Naive thymus-derived CD4-positive, alpha-beta T cell (primary cell): ENCODE data around the gene HSF2BP. TPM values are rescaled to one million over a fixed set of nuclear protein-coding genes. Genes with fewer than 3 reads are reported as not detected.
"Not testable (repeated sequence)": the region's sequence is repeated elsewhere in the genome, so short reads cannot be mapped to it uniquely, and the experiment has no call there.

ENCODE experiments used
- ATAC-seq: fragments of 150-1000 bp; cut with Tn5 transposase; 2 replicates; pipeline ENCODE4 v1.10.0; 2021; ENCODE audit warnings: mild to moderate bottlenecking, moderate library complexity
- CTCF ChIA-PET: fragments of 350-600 bp; sonication (Branson Sonifier 250); formaldehyde crosslinking; loops from one replicate; lab custom pipeline; 2021; ENCODE audit warnings: antibody characterized with exemption; lab: Charles Lee
- POLR2A ChIA-PET: fragments of 350-600 bp; sonication (Branson Sonifier 250); formaldehyde crosslinking; loops from one replicate; lab custom pipeline; 2021; ENCODE audit warnings: antibody characterized with exemption, inconsistent platforms; lab: Charles Lee
- DNase-seq, 9 donors: peaks; one replicate each; pipeline versions ENCODE4 v3.0.0 to v3.0.0-alpha.2; 2020 to 2022; ENCODE audit warnings: mixed read lengths in 1 of 9
- H3K27ac ChIP-seq: one replicate; pipeline ENCODE4 v1.7.0; 2013; ENCODE audit warnings: mild to moderate bottlenecking, low read depth, low read length, moderate library complexity
- H3K27me3 ChIP-seq, 2 donors: one replicate each; pipeline ENCODE4 v1.7.0; 2013; ENCODE audit warnings: low read length in 2 of 2, mild to moderate bottlenecking in 2 of 2, moderate library complexity in 2 of 2; ENCODE audit not compliant: control insufficient read depth in 2 of 2, insufficient read depth in 2 of 2
- H3K36me3 ChIP-seq, 3 experiments: 1 replicate in 2 of 3; 2 replicates in 1 of 3; pipeline ENCODE4 v1.7.0; 2013; ENCODE audit warnings: low read length in 3 of 3, mild to moderate bottlenecking in 3 of 3, moderate library complexity in 1 of 3; ENCODE audit not compliant: insufficient read depth in 3 of 3, control insufficient read depth in 2 of 3
- H3K4me1 ChIP-seq, 2 donors: one replicate each; pipeline ENCODE4 v1.7.0; 2013; ENCODE audit warnings: low read length in 2 of 2, mild to moderate bottlenecking in 2 of 2, moderate library complexity in 1 of 2; ENCODE audit not compliant: control insufficient read depth in 2 of 2, insufficient read depth in 2 of 2
- H3K4me3 ChIP-seq: 2 replicates; pipeline ENCODE4 v1.7.0; 2013; ENCODE audit warnings: mild to moderate bottlenecking, low read length
- H3K9me3 ChIP-seq, 3 experiments: 1 replicate in 2 of 3; 2 replicates in 1 of 3; pipeline ENCODE4 v1.7.0; 2013; ENCODE audit warnings: low read length in 3 of 3; ENCODE audit not compliant: control insufficient read depth in 2 of 3
- H3K27ac Mint-ChIP-seq, 9 donors: one replicate each; pipeline ENCODE4 v1.8.0; 2020 to 2022; ENCODE audit warnings: mixed read lengths in 9 of 9, mild to moderate bottlenecking in 8 of 9, moderate library complexity in 5 of 9, inconsistent platforms in 2 of 9
- H3K27me3 Mint-ChIP-seq, 5 donors: one replicate each; pipeline ENCODE4 v1.8.0; 2021 to 2022; ENCODE audit warnings: mixed read lengths in 5 of 5, mild to moderate bottlenecking in 1 of 5
- H3K36me3 Mint-ChIP-seq, 5 donors: one replicate each; pipeline ENCODE4 v1.8.0; 2020 to 2022; ENCODE audit warnings: mixed read lengths in 5 of 5, mild to moderate bottlenecking in 3 of 5, inconsistent platforms in 1 of 5
- H3K4me1 Mint-ChIP-seq, 7 donors: one replicate each; pipeline ENCODE4 v1.8.0; 2020 to 2022; ENCODE audit warnings: mixed read lengths in 7 of 7, mild to moderate bottlenecking in 3 of 7, inconsistent platforms in 1 of 7
- H3K4me3 Mint-ChIP-seq, 10 donors: one replicate each; pipeline ENCODE4 v1.8.0; 2020 to 2022; ENCODE audit warnings: mild to moderate bottlenecking in 10 of 10, mixed read lengths in 10 of 10, moderate library complexity in 6 of 10, inconsistent platforms in 2 of 10
- H3K9me3 Mint-ChIP-seq, 11 donors: one replicate each; pipeline ENCODE4 v1.8.0; 2020 to 2022; ENCODE audit warnings: mixed read lengths in 11 of 11, mild to moderate bottlenecking in 4 of 11, inconsistent platforms in 1 of 11, moderate library complexity in 1 of 11
- intact Hi-C, 2 donors: fragments of 100-400 bp; cut with micrococcal nuclease; formaldehyde crosslinking; loops; one replicate each; pipeline ENCODE4 v1.15.1; 2023
- polyA plus RNA-seq, 2 donors: library from polyadenylated mRNA; unstranded; fragments of 300-500 nt; fragmentation: Illumina TruSeq; gene quantifications; one replicate each; pipeline ENCODE4 v1.2.3, GENCODE V29; 2021
- total RNA-seq, 6 experiments: library from RNA in 5 of 6; stranded (reverse) in 5 of 6; gene quantifications; 1 replicate in 5 of 6; 2 replicates in 1 of 6; pipeline ENCODE4 v1.2.3 and lab custom pipeline; 2021 to 2026

HSF2BP gene
- total and polyA plus RNA-seq, 7 experiments from 2014 or later: 0.28 to 1.4 (median 0.81) TPM

DNA sequence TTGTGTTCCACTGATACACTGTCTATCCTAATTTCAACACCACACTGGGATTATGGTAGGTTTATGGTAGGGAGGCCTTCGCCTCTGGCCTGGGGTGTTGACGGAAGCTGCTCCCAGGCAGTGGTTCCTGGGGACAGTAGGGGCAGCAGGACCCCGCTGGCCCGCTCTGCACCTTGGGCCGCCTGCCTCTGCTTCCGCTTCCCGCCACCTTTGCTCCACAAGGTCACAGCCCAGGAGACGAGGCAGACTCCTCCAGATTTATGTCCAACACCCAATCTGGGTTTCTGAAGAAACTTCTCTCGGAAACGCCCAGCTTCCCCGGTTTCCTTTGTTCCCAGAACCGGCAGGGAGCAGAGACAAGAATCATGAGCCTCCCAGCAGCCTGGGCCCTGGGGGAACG lies 155.4 kb downstream of the HSF2BP start:
- H3K4me1 Mint-ChIP-seq, H3K27me3 Mint-ChIP-seq, H3K27ac ChIP-seq, CTCF ChIA-PET, intact Hi-C loops, POLR2A ChIA-PET, H3K9me3 ChIP-seq, H3K36me3 ChIP-seq, ATAC-seq, H3K4me1 ChIP-seq, H3K9me3 Mint-ChIP-seq, H3K4me3 ChIP-seq, H3K4me3 Mint-ChIP-seq, H3K27me3 ChIP-seq, H3K36me3 Mint-ChIP-seq, H3K27ac Mint-ChIP-seq, DNase-seq: not testable (repeated sequence)

DNA sequence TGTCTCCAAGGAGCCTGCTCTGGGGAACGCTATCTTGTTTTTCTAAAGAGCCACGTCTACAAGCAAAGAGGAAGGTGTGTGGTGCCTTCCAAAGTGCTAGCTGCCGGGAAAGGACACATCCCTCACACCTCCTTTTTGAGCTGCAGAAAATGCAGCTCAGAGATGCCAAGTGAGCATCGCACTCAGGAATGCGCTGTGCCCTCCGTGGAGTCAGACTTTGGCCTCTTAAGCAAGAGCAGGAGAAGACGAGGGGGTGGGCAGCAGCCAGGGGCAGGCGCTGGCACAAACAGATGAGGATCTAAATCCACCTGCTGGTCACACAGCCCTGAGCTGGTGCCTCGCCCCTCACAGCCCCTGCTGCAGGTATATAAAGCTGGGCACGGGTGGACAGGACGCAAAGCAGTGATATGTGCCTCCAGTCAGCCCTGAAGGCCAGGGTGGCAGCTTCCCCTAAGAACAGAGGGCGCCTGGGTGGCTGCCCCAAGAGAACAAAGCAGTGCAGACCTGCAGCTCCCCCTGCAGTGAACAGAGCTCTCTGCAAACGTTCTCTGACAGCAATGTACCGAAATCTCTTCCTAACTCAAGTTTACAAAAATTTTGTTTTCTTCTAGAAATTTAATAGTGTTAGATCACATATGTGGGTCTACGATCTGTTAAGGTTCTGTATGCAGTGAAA lies 156.1 kb downstream of the HSF2BP start:
- H3K9me3 Mint-ChIP-seq, H3K27me3 Mint-ChIP-seq, POLR2A ChIA-PET, intact Hi-C loops, H3K4me3 Mint-ChIP-seq, H3K27ac Mint-ChIP-seq, H3K36me3 Mint-ChIP-seq, H3K4me1 Mint-ChIP-seq, H3K36me3 ChIP-seq, H3K27ac ChIP-seq, CTCF ChIA-PET, DNase-seq, H3K9me3 ChIP-seq, H3K4me3 ChIP-seq, H3K27me3 ChIP-seq, H3K4me1 ChIP-seq, ATAC-seq: not testable (repeated sequence)

DNA sequence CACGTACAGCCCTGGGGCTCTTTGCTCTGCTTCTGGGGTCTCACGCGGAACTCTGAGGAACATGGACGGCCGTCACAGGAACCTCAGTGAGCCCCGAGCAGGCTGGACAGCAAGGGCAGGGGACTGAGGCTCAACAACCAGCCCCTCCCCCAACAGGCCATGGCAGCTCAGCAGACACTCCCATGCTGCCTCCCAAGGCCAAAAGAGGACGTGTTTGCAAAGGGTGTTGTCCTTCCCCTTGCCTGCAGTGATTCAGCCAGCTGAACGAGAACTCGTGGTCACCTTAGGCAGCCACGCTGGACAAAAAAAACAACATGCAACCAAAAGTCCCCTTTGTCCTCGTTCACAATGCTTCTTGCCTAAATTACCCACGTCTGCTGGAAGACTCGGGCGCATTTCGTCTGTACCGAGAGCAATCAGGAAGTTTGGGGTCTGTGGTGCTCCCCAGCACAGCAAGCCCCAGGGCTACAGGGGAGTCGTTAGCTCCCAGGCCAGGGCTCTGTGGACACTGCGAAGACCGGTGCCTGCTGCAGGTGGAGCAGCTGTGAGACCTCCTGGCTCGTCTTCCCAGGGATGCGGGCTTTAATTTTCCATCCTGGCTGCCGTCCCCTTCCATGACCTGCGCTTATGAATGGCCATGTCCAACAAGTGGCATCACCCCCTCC lies 156.7 kb downstream of the HSF2BP start:
- ATAC-seq: peak; percentile 68
- H3K27ac ChIP-seq, CTCF ChIA-PET, H3K4me1 Mint-ChIP-seq, intact Hi-C loops, H3K4me1 ChIP-seq, H3K9me3 Mint-ChIP-seq, H3K27me3 Mint-ChIP-seq, H3K4me3 Mint-ChIP-seq, POLR2A ChIA-PET, DNase-seq, H3K27ac Mint-ChIP-seq, H3K4me3 ChIP-seq, H3K27me3 ChIP-seq, H3K36me3 ChIP-seq, H3K36me3 Mint-ChIP-seq, H3K9me3 ChIP-seq: not testable (repeated sequence)

DNA sequence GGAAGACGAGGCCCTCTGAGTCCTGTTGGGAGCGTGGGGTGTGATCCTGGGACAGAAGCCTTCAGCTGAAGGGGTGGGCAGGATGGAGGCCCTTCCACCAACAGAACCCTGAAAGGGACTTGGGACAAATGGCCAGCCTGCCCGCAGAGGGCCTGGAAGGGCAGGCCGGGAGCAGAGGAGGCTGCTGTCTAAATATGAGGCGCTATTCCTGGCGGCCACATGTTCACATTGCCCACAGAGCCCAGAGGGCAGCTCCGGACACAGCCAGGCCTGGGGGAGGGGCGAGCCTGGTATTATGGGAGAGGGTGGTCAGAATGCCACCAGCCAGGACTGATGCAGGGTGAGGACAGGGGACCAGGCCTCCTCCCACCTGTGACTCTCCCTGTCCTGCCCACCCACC lies 160.4 kb downstream of the HSF2BP start:
- H3K27ac Mint-ChIP-seq, H3K36me3 ChIP-seq, H3K27ac ChIP-seq, H3K4me3 ChIP-seq, H3K9me3 ChIP-seq, ATAC-seq, H3K4me1 Mint-ChIP-seq, intact Hi-C loops, POLR2A ChIA-PET, H3K36me3 Mint-ChIP-seq, CTCF ChIA-PET, H3K4me3 Mint-ChIP-seq, H3K27me3 Mint-ChIP-seq, DNase-seq, H3K27me3 ChIP-seq, H3K9me3 Mint-ChIP-seq, H3K4me1 ChIP-seq: not testable (repeated sequence)

DNA sequence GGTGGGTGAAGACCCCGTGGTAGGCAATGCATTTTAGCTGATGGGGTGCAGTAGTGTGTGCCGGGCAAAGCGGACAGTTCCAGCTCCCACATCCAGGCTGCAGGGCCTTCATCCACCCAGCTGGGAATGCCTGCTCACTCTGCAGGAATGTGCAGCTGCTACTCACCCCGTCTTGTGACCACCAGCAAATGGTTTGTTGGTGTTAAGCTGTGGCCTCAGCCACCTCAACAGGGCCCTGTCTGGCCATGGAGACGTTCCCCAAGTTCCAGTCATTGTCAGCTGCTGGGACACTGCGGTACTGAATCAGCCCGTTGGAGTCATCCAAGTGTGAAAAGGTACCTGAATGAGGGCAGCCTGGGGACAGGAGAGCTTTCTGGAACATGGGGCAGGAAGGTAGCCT lies 161.2 kb downstream of the HSF2BP start:
- H3K4me1 ChIP-seq, H3K4me3 ChIP-seq, H3K36me3 ChIP-seq, H3K4me1 Mint-ChIP-seq, H3K9me3 Mint-ChIP-seq, H3K4me3 Mint-ChIP-seq, H3K27ac ChIP-seq, H3K9me3 ChIP-seq, intact Hi-C loops, H3K27ac Mint-ChIP-seq, ATAC-seq, H3K27me3 ChIP-seq, DNase-seq, H3K36me3 Mint-ChIP-seq, POLR2A ChIA-PET, H3K27me3 Mint-ChIP-seq, CTCF ChIA-PET: not testable (repeated sequence)

DNA sequence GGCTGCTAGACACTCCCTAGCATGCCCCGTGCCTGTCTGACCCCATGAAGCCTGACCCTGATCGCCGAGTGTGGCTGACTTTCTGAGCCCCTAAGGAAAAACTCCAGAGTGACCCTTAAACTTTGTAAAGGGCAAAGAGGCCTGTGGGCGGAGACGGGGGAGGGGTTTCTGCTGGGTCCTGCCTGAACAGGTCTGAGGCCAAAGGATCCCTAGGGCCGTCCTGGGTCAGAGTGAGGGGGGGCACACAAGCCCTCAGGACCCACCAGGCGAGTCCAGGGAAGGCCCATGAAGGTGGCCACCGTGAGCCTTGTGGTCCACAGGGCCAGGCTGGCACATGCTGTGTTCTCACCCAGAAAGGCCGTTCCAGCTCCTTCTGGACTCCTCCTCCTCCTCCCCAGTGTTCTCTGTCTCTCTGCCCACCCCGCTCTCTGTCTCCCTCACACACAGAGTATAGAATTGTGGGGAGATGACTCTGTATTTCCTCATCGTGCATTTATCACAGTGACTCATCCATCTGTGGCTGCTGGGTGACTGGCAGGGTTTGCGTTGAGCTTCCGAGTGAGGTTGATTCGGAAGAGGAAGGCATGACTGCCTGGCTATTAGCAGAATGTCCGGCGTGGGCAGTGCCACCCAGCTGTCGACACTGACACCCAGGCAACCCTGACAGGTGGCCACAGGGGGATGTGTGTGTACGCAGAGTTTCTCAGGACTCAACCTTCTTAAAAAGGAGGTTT lies 164.8 kb downstream of the HSF2BP start:
- H3K4me3 ChIP-seq, H3K36me3 ChIP-seq, H3K9me3 Mint-ChIP-seq, H3K4me1 ChIP-seq, H3K27me3 ChIP-seq, H3K27ac ChIP-seq, H3K36me3 Mint-ChIP-seq, H3K4me3 Mint-ChIP-seq, POLR2A ChIA-PET, H3K27me3 Mint-ChIP-seq, H3K4me1 Mint-ChIP-seq, H3K9me3 ChIP-seq, H3K27ac Mint-ChIP-seq, DNase-seq, intact Hi-C loops, CTCF ChIA-PET: not testable (repeated sequence)
- peak; percentile 89 for ATAC-seq

DNA sequence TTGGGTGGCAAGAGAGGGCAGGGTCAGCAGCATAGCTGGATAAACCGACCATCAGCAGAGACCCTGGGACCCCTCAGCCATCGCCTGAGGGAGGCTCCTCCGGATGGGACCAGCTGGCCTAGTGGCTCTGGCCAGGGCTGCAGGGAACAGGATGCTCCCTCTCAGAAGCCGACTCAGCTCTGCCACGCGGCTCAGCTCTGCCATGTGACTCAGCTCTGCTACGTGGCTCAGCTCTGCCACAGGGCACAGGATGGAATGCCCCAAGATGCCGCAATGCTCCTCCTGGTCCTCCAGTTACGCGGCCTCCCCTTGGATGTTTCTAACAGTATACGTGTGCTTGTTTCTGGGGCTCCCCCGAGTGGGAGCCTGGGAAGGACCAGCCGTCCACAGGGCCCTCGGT lies 165.8 kb downstream of the HSF2BP start:
- intact Hi-C loops, H3K27ac Mint-ChIP-seq, H3K9me3 Mint-ChIP-seq, H3K36me3 Mint-ChIP-seq, H3K4me1 Mint-ChIP-seq, H3K4me3 Mint-ChIP-seq, H3K36me3 ChIP-seq, H3K27ac ChIP-seq, H3K4me1 ChIP-seq, CTCF ChIA-PET, H3K27me3 ChIP-seq, H3K4me3 ChIP-seq, H3K9me3 ChIP-seq, H3K27me3 Mint-ChIP-seq, POLR2A ChIA-PET, DNase-seq: not testable (repeated sequence)
- peak; percentile 53 for ATAC-seq
